ENCODE measurements around the gene LRWD1. TPM values are rescaled to one million over a fixed set of nuclear protein-coding genes. Genes with fewer than 3 reads are reported as not detected.

LRWD1 gene
- total RNA-seq, 1 experiment from 2014 or later, result 39.5 TPM

- H3K9me3 ChIP-seq (ENCODE audit: control insufficient read depth in 1 of 2, insufficient read depth in 1 of 2, low read depth in 1 of 2, low read length in 2 of 2), result no peaks in the 10 kb centered on the region
- no peak overlapping the region; the same call in 1 of the 2 replicates for H3K27ac ChIP-seq (ENCODE audit: low read depth, low read length)
- TF ChIP-seq FOSL1 (IDR thresholded peaks at IDR 0.05; ENCODE audit: low read depth) (no peak), ZNF274 (IDR thresholded peaks at IDR 0.05; ENCODE audit: low read depth, low read length) (no peak)
- H2AFZ ChIP-seq (ENCODE audit: low read depth, low read length, poor library complexity, severe bottlenecking), result no peak overlapping the region
- POLR2A ChIA-PET, result no interaction called here
- RAD21 ChIA-PET (ENCODE audit: low non-redundant PET in 1 of 2, low total read pairs in 2 of 2, uncharacterized antibody in 2 of 2, unreplicated experiment in 2 of 2), result no interaction called here
- H3K4me1 ChIP-seq (ENCODE audit: control insufficient read depth in 1 of 2, insufficient read depth in 2 of 2, low read length in 2 of 2), result peaks cover 2 to 9% of the 10 kb centered on the region in 2 experiments; a peak in 2 of 4 replicates
- no peak for DNase-seq (ENCODE audit: low read depth, low spot score)
- H3K4me3 ChIP-seq (replicated peaks in 1 of 2; ENCODE audit: low read depth in 1 of 2, low read length in 2 of 2), result no peak overlapping the region
- H3K9ac ChIP-seq (ENCODE audit: low read length), result no peak overlapping the region
- no peaks in the 10 kb centered on the region; a peak in 2 of 4 replicates for H3K36me3 ChIP-seq (ENCODE audit: control insufficient read depth in 1 of 2, insufficient read depth in 2 of 2, low read length in 2 of 2)
- intact Hi-C loops (cut with micrococcal nuclease), result no loop called here
- CTCF ChIA-PET, result no interaction called here
- H3K27me3 ChIP-seq (ENCODE audit: insufficient read depth, low read length), result no peaks in the 10 kb centered on the region
- H3K9me2 ChIP-seq (ENCODE audit: insufficient read depth), result no peaks in the 10 kb centered on the region
- ATAC-seq, result no peak
- H4K20me1 ChIP-seq (ENCODE audit: insufficient read depth), result no peaks in the 10 kb centered on the region
- peaks cover 7% of the 10 kb centered on the region; the same call in 1 of the 2 replicates for H3K79me2 ChIP-seq (ENCODE audit: insufficient read depth, low read length)
- no TSS peak for BruUV-seq (replicated peaks)
- H3K4me2 ChIP-seq (ENCODE audit: low read length), result no peak overlapping the region
Observed at GRCh38 chr7:102469972-102470825, 5.4 kb downstream of the LRWD1 start.

- RAD21 ChIA-PET (ENCODE audit: low non-redundant PET in 1 of 2, low total read pairs in 2 of 2, uncharacterized antibody in 2 of 2, unreplicated experiment in 2 of 2), result no interaction called here
- ATAC-seq, result 0 out of 2 replicates have a peak, but pooled peaks have one; percentile 10
- no peak for TF ChIP-seq CTCF (IDR thresholded peaks at IDR 0.05 in 2 of 3, conservative IDR thresholded peaks at IDR 0.05 in 1 of 3; ENCODE audit: borderline replicate concordance in 1 of 3, insufficient read depth in 1 of 3, low read depth in 2 of 3, low read length in 2 of 3)
- no peak for TF ChIP-seq CEBPB (IDR thresholded peaks at IDR 0.05; ENCODE audit: low read depth)
- no peak for TF ChIP-seq SP1 (IDR thresholded peaks at IDR 0.05; ENCODE audit: low read depth)
- no peak for TF ChIP-seq JUND (IDR thresholded peaks at IDR 0.05)
- no peak for TF ChIP-seq EZH2 (IDR thresholded peaks at IDR 0.05)
- TF ChIP-seq SIN3A (IDR thresholded peaks at IDR 0.05; ENCODE audit: low read depth), result no peak
- no peak for TF ChIP-seq ATF3 (IDR thresholded peaks at IDR 0.05)
- no peak for TF ChIP-seq ZFX (IDR thresholded peaks at IDR 0.05)
- TF ChIP-seq EZH2phosphoT487 (IDR thresholded peaks at IDR 0.05; ENCODE audit: borderline replicate concordance), result no peak
- no peak for TF ChIP-seq ZNF274 (IDR thresholded peaks at IDR 0.05; ENCODE audit: low read depth, low read length)
- TF ChIP-seq RAD21 (IDR thresholded peaks at IDR 0.05; ENCODE audit: low read depth), result no peak
- TF ChIP-seq CBX3 (IDR thresholded peaks at IDR 0.05; ENCODE audit: low read depth), result no peak
- TF ChIP-seq YY1 (IDR thresholded peaks at IDR 0.05; ENCODE audit: extremely low read depth, insufficient replicate concordance, low read depth, low read length), result no peak
- no peak for TF ChIP-seq SRF (IDR thresholded peaks at IDR 0.05; ENCODE audit: low read depth)
- no peak for TF ChIP-seq ZBTB33 (IDR thresholded peaks at IDR 0.05; ENCODE audit: extremely low read depth, insufficient replicate concordance, low read length)
- TF ChIP-seq MAX (IDR thresholded peaks at IDR 0.05), result no peak
Observed at GRCh38 chr7:102471791-102472125, 7.0 kb downstream of the LRWD1 start.

More at GRCh38 chr7:102471791-102472125, 7.0 kb downstream of the LRWD1 start:
- no peak for DNase-seq (ENCODE audit: low read depth, low spot score)
- no peaks in the 10 kb centered on the region; a peak in 2 of 4 replicates for H3K36me3 ChIP-seq (ENCODE audit: control insufficient read depth in 1 of 2, insufficient read depth in 2 of 2, low read length in 2 of 2)
- no peak overlapping the region for H2AFZ ChIP-seq (ENCODE audit: low read depth, low read length, poor library complexity, severe bottlenecking)
- CTCF ChIA-PET, result no interaction called here
- no peaks in the 10 kb centered on the region for H4K20me1 ChIP-seq (ENCODE audit: insufficient read depth)
- H3K4me3 ChIP-seq (replicated peaks in 1 of 2; ENCODE audit: low read depth in 1 of 2, low read length in 2 of 2), result no peak overlapping the region
- H3K27ac ChIP-seq (ENCODE audit: low read depth, low read length), result no peak overlapping the region
- no peaks in the 10 kb centered on the region for H3K27me3 ChIP-seq (ENCODE audit: insufficient read depth, low read length)
- no peaks in the 10 kb centered on the region for H3K4me1 ChIP-seq (ENCODE audit: control insufficient read depth in 1 of 2, insufficient read depth in 2 of 2, low read length in 2 of 2)
- intact Hi-C loops (cut with micrococcal nuclease), result no loop called here
- BruUV-seq (replicated peaks), result no TSS peak
- H3K4me2 ChIP-seq (ENCODE audit: low read length), result no peak overlapping the region
- H3K9me2 ChIP-seq (ENCODE audit: insufficient read depth), result no peaks in the 10 kb centered on the region
- H3K9ac ChIP-seq (ENCODE audit: low read length), result no peak overlapping the region
- POLR2A ChIA-PET, result no interaction called here
- H3K79me2 ChIP-seq (ENCODE audit: insufficient read depth, low read length), result no peaks in the 10 kb centered on the region
- H3K9me3 ChIP-seq (ENCODE audit: control insufficient read depth in 1 of 2, insufficient read depth in 1 of 2, low read depth in 1 of 2, low read length in 2 of 2), result no peaks in the 10 kb centered on the region

Data from HCT116 (cell line).